CD1c-positive myeloid dendritic cell (primary cell): ENCODE measurements around the gene PEX13.

ENCODE experiments used
- DNase-seq: peaks from one replicate; pipeline ENCODE4 v3.0.0-alpha.2; 2016; ENCODE audit errors: extremely low spot score

The PEX13 gene

GRCh38 chr2:61065714-61066709, 48.5 kb downstream of the PEX13 start, which contains the start of gene SANBR:
Gene SANBR, plus strand, starts transcription at chr2:61065871. Its CDS starts 4,480 bp downstream, at chr2:61070351.
- peak; percentile 96 for DNase-seq

GRCh38 chr2:61074100-61074499, 56.6 kb downstream of the PEX13 start:
- no peak for DNase-seq

DNA sequence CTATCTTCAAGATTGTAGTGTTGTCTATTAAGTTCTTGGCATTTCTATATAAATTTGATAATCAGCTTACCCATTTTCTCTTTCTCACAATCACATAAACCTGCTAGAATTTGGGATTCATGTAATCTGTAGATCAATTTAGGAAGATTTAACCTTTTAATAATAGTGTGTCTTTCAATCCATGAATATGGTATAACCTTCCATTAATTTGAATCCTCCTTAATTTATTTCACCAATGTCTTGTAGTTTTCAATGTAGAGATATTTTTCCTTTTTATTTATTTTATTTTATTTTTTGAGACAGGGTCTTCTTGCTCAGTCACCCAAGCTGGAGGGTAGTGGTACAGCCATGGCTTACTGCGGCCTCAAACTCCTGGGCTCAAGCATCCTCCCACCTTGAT, 68.4 kb downstream of the PEX13 start:
- no peak for DNase-seq

- DNase-seq: no peak
Measured at GRCh38 chr2:61089797-61090196, 72.3 kb downstream of the PEX13 start.

GRCh38 chr2:61090386-61090921, 72.9 kb downstream of the PEX13 start:
- no peak for DNase-seq

DNA sequence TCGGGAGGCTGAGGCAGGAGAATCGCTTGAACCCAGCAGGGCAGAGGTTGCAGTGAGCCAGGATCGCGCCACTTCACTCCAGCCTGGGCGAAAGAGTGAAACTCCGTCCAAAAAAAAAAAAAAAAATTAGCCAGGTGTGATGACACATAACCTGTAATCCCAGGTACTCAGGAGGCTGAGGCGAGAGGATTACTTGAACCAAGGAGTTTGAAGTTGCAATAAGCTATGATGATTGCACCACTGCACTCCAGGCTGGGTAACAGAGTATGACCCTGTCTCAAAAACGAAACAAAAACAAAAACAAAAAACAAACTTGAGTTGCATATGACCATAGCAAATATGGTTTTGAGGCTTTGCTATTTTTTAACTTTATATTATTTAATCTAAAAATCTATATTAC, 74.0 kb downstream of the PEX13 start:
- no peak for DNase-seq

GRCh38 chr2:61096438-61096837, 78.9 kb downstream of the PEX13 start:
- DNase-seq: no peak

GRCh38 chr2:61100801-61101200, 83.3 kb downstream of the PEX13 start:
- DNase-seq: no peak
